ENCODE measurements around the gene PCED1B. TPM values are rescaled to one million over a fixed set of nuclear protein-coding genes. Genes with fewer than 3 reads are reported as not detected.

PCED1B gene
- total RNA-seq, 2 donors from 2014 or later: 2.5 to 7.0 TPM

DNA sequence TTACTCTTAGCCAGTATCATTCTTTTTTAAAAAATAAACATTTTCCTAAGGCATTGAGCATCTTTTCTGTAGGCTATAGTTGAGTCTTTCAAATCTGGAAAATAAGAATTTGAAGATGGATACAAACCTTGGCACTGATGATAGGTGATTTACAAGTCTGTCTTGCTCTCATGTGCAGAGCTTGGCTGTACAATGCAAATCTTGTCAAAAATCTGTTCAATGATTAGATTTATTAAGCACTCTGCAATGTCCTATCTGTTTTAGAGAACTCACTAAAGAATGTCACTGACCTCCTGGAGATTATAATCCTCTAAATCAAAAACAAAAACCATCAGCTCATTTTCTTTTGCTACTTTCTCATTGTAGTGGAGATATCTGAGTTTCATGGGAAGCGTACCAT lies 43.2 kb downstream of the PCED1B start:
- no peak overlapping the region for H3K27ac Mint-ChIP-seq
- peaks cover 3% of the 10 kb centered on the region for H3K9me3 Mint-ChIP-seq
- TF ChIP-seq, protein P1, sequence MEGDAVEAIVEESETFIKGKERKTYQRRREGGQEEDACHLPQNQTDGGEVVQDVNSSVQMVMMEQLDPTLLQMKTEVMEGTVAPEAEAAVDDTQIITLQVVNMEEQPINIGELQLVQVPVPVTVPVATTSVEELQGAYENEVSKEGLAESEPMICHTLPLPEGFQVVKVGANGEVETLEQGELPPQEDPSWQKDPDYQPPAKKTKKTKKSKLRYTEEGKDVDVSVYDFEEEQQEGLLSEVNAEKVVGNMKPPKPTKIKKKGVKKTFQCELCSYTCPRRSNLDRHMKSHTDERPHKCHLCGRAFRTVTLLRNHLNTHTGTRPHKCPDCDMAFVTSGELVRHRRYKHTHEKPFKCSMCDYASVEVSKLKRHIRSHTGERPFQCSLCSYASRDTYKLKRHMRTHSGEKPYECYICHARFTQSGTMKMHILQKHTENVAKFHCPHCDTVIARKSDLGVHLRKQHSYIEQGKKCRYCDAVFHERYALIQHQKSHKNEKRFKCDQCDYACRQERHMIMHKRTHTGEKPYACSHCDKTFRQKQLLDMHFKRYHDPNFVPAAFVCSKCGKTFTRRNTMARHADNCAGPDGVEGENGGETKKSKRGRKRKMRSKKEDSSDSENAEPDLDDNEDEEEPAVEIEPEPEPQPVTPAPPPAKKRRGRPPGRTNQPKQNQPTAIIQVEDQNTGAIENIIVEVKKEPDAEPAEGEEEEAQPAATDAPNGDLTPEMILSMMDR (conservative IDR thresholded peaks at IDR 0.05): no peak
- H3K4me3 ChIP-seq (ENCODE audit: low read length): no peak overlapping the region
- no peak overlapping the region for H3K9ac ChIP-seq (ENCODE audit: extremely low read depth, low read length, poor library complexity, severe bottlenecking)
- H3K27ac ChIP-seq (ENCODE audit: low read depth, low read length): no peak overlapping the region
- no peak for DNase-seq
- no peaks in the 10 kb centered on the region for H3K36me3 Mint-ChIP-seq (ENCODE audit: low read depth)
- no peak overlapping the region for H3K4me3 Mint-ChIP-seq
- no peaks in the 10 kb centered on the region for H3K27me3 Mint-ChIP-seq (ENCODE audit: insufficient read depth)
- no peaks in the 10 kb centered on the region for H3K9me3 ChIP-seq (ENCODE audit: control insufficient read depth, low read length)
- no peaks in the 10 kb centered on the region for H3K4me1 Mint-ChIP-seq
- WGBS, 2 experiments (ENCODE audit: insufficient coverage in 1 of 2, insufficient read length in 1 of 2): 100% methylated on average over 1 of the region's 1 CpG
- H3K36me3 ChIP-seq (ENCODE audit: control insufficient read depth, insufficient read depth, low read length): no peaks in the 10 kb centered on the region
- H3K4me1 ChIP-seq (ENCODE audit: control insufficient read depth, insufficient read depth, low read length): no peaks in the 10 kb centered on the region
- no peaks in the 10 kb centered on the region for H3K27me3 ChIP-seq (ENCODE audit: control insufficient read depth, insufficient read depth, low read length, poor library complexity, severe bottlenecking)

- WGBS, 2 experiments (ENCODE audit: insufficient coverage in 1 of 2, insufficient read length in 1 of 2): 85% methylated on average over 1 of the region's 1 CpG; no CpG with 5 or more reads in 1 of the 2 experiments
- H3K36me3 Mint-ChIP-seq (ENCODE audit: low read depth): no peaks in the 10 kb centered on the region
- Histone ChIP-seq H3K36me3 (ENCODE audit: control insufficient read depth, insufficient read depth, low read length) (no peaks in the 10 kb centered on the region), H3K27me3 (ENCODE audit: control insufficient read depth, insufficient read depth, low read length, poor library complexity, severe bottlenecking) (no peaks in the 10 kb centered on the region), H3K9ac (ENCODE audit: extremely low read depth, low read length, poor library complexity, severe bottlenecking) (no peak overlapping the region), H3K27ac (ENCODE audit: low read depth, low read length) (no peak overlapping the region), H3K4me1 (ENCODE audit: control insufficient read depth, insufficient read depth, low read length) (no peaks in the 10 kb centered on the region), H3K4me3 (ENCODE audit: low read length) (no peak overlapping the region), H3K9me3 (ENCODE audit: control insufficient read depth, low read length) (no peaks in the 10 kb centered on the region)
- no peaks in the 10 kb centered on the region for H3K9me3 Mint-ChIP-seq
- no peaks in the 10 kb centered on the region for H3K4me1 Mint-ChIP-seq
- no peak overlapping the region for H3K4me3 Mint-ChIP-seq
- TF ChIP-seq, protein P1 (conservative IDR thresholded peaks at IDR 0.05): no peak
- no peak for DNase-seq
- H3K27ac Mint-ChIP-seq: no peak overlapping the region
- H3K27me3 Mint-ChIP-seq (ENCODE audit: insufficient read depth): no peaks in the 10 kb centered on the region
These were observed 44.3 kb downstream of the PCED1B start for GRCh38 chr12:47123730-47124129.

DNA sequence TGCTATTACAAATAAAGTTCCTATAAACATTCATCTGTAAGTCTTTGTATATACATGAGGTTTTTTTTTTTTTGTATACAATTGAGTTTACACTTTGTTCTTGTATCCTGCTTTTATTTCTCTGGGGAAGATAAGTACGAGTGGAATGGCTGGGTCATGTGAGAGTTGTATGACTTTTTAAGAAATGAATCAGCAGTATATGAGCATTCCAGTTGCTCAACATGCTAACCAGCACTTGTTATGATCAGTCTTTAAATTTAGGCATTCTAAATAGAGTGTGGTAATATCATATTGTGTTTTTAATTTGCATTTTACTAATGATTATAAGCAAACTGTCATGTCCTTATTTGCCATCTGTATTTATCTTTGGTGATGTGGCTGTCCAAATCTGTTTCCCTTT lies 45.0 kb downstream of the PCED1B start:
- 86 to 88% methylated on average over 1 of the region's 1 CpG for WGBS, 2 experiments (ENCODE audit: insufficient coverage in 1 of 2, insufficient read length in 1 of 2)

More for the DNA sequence above, 45.0 kb downstream of the PCED1B start:
- Mint-ChIP-seq H3K4me1 (no peaks in the 10 kb centered on the region), H3K9me3 (no peaks in the 10 kb centered on the region), H3K4me3 (no peak overlapping the region), H3K27ac (no peak overlapping the region), H3K36me3 (ENCODE audit: low read depth) (no peaks in the 10 kb centered on the region), H3K27me3 (ENCODE audit: insufficient read depth) (no peaks in the 10 kb centered on the region)
- H3K4me1 ChIP-seq (ENCODE audit: control insufficient read depth, insufficient read depth, low read length): no peaks in the 10 kb centered on the region
- no peaks in the 10 kb centered on the region for H3K36me3 ChIP-seq (ENCODE audit: control insufficient read depth, insufficient read depth, low read length)
- no peak for DNase-seq
- H3K9ac ChIP-seq (ENCODE audit: extremely low read depth, low read length, poor library complexity, severe bottlenecking): no peak overlapping the region
- TF ChIP-seq, protein P1 (conservative IDR thresholded peaks at IDR 0.05): no peak
- H3K4me3 ChIP-seq (ENCODE audit: low read length): no peak overlapping the region
- H3K9me3 ChIP-seq (ENCODE audit: control insufficient read depth, low read length): no peaks in the 10 kb centered on the region
- no peaks in the 10 kb centered on the region for H3K27me3 ChIP-seq (ENCODE audit: control insufficient read depth, insufficient read depth, low read length, poor library complexity, severe bottlenecking)
- no peak overlapping the region for H3K27ac ChIP-seq (ENCODE audit: low read depth, low read length)

Measured in endodermal cell (in vitro differentiated cells).